Measurements from ENCODE around the gene PROC. TPM values are rescaled to one million over a fixed set of nuclear protein-coding genes. Genes with fewer than 3 reads are reported as not detected.

Gene PROC
- total RNA-seq, 4 donors from 2014 or later = not detected

- Histone ChIP-seq H3K4me3 (no peak overlapping the region), H3K9me3 (no peaks in the 10 kb centered on the region), H3K27me3 (no peaks in the 10 kb centered on the region), H3K4me1 (no peaks in the 10 kb centered on the region), H3K27ac (no peak overlapping the region), H3K36me3 (peaks cover 0 to 21% (median 6%) of the 10 kb centered on the region in 3 donors)
- DNase-seq (ENCODE audit: low spot score in 2 of 2) = no peak
- TF ChIP-seq EP300 (IDR thresholded peaks at IDR 0.05) (no peak), POLR2A (IDR thresholded peaks at IDR 0.05) (no peak)
- TF ChIP-seq, protein P1, sequence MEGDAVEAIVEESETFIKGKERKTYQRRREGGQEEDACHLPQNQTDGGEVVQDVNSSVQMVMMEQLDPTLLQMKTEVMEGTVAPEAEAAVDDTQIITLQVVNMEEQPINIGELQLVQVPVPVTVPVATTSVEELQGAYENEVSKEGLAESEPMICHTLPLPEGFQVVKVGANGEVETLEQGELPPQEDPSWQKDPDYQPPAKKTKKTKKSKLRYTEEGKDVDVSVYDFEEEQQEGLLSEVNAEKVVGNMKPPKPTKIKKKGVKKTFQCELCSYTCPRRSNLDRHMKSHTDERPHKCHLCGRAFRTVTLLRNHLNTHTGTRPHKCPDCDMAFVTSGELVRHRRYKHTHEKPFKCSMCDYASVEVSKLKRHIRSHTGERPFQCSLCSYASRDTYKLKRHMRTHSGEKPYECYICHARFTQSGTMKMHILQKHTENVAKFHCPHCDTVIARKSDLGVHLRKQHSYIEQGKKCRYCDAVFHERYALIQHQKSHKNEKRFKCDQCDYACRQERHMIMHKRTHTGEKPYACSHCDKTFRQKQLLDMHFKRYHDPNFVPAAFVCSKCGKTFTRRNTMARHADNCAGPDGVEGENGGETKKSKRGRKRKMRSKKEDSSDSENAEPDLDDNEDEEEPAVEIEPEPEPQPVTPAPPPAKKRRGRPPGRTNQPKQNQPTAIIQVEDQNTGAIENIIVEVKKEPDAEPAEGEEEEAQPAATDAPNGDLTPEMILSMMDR (IDR thresholded peaks at IDR 0.05) = no peak
- WGBS, 2 donors = 66 to 69% methylated on average over 19 of the region's 19 CpGs
These were observed 45.1 kb downstream of the PROC start for GRCh38 chr2:127463155-127463991.

DNA sequence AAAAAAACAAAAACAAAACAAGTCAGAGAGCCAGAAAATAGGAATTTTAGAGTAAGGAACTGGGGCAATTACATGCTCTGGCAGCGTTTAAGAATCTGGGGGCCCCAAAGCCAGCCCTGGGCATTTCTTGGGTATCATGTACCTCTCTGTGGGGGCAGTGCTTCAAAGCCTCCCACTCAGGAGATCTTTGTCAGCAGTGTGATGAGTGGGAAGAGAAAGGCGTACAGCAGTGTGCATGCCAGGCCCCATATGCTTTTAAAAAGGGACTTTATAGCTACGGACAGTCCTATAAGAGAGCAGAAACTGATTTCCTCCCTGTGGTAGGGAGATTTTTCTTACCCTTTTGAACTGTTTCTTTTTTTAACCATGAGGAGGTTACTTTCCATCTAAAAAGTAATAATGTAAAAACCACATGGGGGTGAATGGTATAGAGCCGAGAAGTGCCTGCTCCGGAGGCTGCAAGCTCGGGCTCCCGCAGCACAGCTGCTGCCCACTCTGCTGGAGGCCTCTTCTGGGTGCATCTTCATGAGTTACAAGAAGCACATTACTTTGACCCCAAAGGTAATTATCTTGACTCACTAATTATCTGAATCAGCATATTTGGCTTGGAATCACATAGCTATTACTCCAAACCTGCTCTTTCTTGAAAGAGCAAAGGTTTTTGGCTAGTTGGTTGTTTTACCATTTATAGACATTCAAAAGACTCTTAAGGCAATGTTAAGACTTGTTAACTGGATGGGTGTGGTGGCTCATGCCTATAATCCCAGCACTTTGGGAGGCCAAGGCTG, 46.4 kb downstream of the PROC start:
- DNase-seq (ENCODE audit: low spot score in 2 of 2) = no peak
- Histone ChIP-seq H3K4me1 (no peaks in the 10 kb centered on the region), H3K4me3 (no peak overlapping the region), H3K36me3 (peaks cover 0 to 34% (median 6%) of the 10 kb centered on the region in 3 donors), H3K27me3 (no peaks in the 10 kb centered on the region), H3K9me3 (no peaks in the 10 kb centered on the region), H3K27ac (no peak overlapping the region)
- TF ChIP-seq, protein P1 (IDR thresholded peaks at IDR 0.05) = no peak
- no peak for TF ChIP-seq POLR2A (IDR thresholded peaks at IDR 0.05)
- TF ChIP-seq EP300 (IDR thresholded peaks at IDR 0.05) = no peak
- 84 to 87% methylated on average over 7 of the region's 7 CpGs for WGBS, 2 donors

- no peak overlapping the region for H3K4me3 ChIP-seq
- DNase-seq (ENCODE audit: low spot score in 2 of 2) = no peak
- H3K36me3 ChIP-seq = peaks cover 0 to 38% (median 6%) of the 10 kb centered on the region in 3 donors
- no peaks in the 10 kb centered on the region for H3K4me1 ChIP-seq
- TF ChIP-seq POLR2A (IDR thresholded peaks at IDR 0.05) (no peak), EP300 (IDR thresholded peaks at IDR 0.05) (no peak)
- TF ChIP-seq, protein P1 (IDR thresholded peaks at IDR 0.05) = no peak
- 60 to 65% methylated on average over 4 of the region's 4 CpGs for WGBS, 2 donors
- H3K27me3 ChIP-seq = no peaks in the 10 kb centered on the region
- H3K9me3 ChIP-seq = no peaks in the 10 kb centered on the region
- H3K27ac ChIP-seq = no peak overlapping the region
These were observed 47.0 kb downstream of the PROC start for GRCh38 chr2:127465258-127465657.

- Histone ChIP-seq H3K36me3 (peaks cover 0 to 38% (median 6%) of the 10 kb centered on the region in 3 donors), H3K4me3 (no peak overlapping the region), H3K4me1 (no peaks in the 10 kb centered on the region), H3K9me3 (no peaks in the 10 kb centered on the region), H3K27ac (no peak overlapping the region), H3K27me3 (no peaks in the 10 kb centered on the region)
- WGBS, 2 donors = 80 to 90% methylated on average over 8 of the region's 8 CpGs
- no peak for DNase-seq (ENCODE audit: low spot score in 2 of 2)
- no peak for TF ChIP-seq POLR2A (IDR thresholded peaks at IDR 0.05)
- TF ChIP-seq, protein P1 (IDR thresholded peaks at IDR 0.05) = no peak
- no peak for TF ChIP-seq EP300 (IDR thresholded peaks at IDR 0.05)
These were observed 50.8 kb downstream of the PROC start for GRCh38 chr2:127469051-127469450.

DNA sequence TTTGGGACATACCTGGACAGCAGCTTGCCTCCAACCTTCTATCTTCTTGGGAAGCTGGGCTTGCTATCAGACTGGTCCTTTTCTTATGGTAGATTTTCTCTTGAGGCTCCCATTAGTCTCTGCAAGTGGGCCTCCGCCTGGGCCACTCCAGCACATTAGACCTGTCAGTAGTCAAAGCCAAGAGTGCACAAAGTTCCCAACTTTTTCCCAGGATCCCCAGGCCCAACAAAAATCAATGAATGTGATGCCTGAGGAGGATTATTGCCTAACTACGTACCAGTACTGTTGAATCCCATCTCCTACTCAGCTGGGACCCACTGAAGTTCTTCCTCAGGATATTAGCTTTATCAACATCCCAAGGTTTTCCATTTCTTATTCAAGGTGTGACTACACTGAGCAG, 51.7 kb downstream of the PROC start:
- TF ChIP-seq, protein P1 (IDR thresholded peaks at IDR 0.05) = no peak
- TF ChIP-seq POLR2A (IDR thresholded peaks at IDR 0.05) (no peak), EP300 (IDR thresholded peaks at IDR 0.05) (no peak)
- H3K27ac ChIP-seq = no peak overlapping the region
- DNase-seq (ENCODE audit: low spot score in 2 of 2) = no peak
- H3K4me1 ChIP-seq = no peaks in the 10 kb centered on the region
- H3K27me3 ChIP-seq = no peaks in the 10 kb centered on the region
- 88 to 93% methylated on average over 2 of the region's 2 CpGs for WGBS, 2 donors
- no peak overlapping the region for H3K4me3 ChIP-seq
- H3K36me3 ChIP-seq = peaks cover 0 to 38% (median 6%) of the 10 kb centered on the region in 3 donors
- H3K9me3 ChIP-seq = no peaks in the 10 kb centered on the region

All from tibial nerve (tissue), 4 donors.